CD4-positive, alpha-beta T cell treated with Interleukin-6 at 100 ng/mL for 8 hours (primary cell): Measurements from ENCODE around the gene TAS1R2.
"Not testable (repeated sequence)": the region's sequence is repeated elsewhere in the genome, so short reads cannot be mapped to it uniquely, and the experiment has no call there.

Experiments used
- DNase-seq: peaks from one replicate; pipeline ENCODE4 v3.0.0-alpha.2; 2020; ENCODE audit warnings: mixed read lengths, low spot score

TAS1R2 gene

DNA sequence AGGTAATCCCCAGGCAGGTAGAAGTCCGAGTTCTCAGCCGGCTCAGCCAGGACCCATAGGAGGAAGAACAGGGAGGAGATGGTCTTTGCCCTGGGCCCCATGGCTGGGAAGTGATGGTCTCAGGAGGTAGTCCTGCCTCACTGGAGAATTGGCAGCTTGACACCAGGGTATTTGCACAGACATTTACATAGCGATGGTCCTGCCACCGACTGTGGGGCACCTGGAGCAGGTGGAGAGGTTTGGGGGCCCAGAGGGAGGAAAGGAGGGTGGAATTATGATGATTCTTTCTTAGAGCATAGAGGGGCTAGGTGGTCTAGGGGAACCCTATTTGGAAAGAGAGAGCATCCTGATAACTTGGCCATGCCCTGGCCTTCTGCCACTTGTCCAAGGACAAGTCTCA is at the start of gene TAS1R2:
TAS1R2 (minus strand) TSS at position 101 of the 400 bp plus-strand sequence; CDS start at position 101, 0 bp downstream.
- no peak for DNase-seq

DNA sequence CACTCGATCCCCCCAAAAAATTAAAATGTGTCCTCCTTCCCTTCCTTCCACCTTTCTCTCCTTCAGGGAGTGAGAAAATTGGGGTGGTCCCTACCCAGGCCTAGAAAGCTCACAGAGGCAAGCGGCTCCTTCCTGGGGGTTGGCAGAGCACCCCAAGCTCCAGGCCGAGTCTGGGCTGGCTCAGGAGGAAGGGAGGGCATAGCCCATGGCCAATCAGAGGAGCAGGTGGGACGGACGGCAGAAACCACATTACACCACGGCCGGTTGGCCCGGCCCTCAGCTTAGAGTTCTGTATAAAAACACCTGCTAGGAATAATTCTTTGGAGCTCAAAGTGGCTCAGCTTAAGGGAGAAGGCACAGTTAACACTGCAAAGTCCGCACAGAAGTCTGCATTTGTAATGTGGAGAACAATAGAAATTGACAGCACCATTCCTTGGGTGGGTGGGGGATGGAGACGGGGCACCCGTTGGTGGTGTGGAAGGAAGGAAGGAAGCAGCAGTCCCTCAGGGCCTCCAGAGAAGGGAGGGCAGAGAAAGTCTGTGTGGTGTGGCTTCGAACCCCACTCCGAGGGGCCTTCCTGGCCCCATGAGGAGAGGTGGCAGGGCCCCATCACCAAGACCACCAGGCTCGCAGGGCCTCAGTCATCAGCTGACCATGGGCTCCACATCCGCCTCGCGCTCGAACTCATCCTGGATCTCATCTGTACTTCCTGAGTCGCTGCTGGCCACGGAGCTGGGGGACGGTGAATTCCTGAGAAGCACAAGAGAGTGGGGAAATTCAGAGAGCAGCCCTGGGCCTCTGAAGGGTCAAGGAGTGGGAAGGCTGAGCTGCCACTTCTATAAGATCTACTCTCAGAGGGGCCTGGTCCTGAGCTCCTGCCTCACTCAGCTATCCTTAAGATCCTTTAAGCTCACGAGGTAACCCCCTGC is 48.7 kb upstream of the TAS1R2 start:
- DNase-seq, result no peak

DNA sequence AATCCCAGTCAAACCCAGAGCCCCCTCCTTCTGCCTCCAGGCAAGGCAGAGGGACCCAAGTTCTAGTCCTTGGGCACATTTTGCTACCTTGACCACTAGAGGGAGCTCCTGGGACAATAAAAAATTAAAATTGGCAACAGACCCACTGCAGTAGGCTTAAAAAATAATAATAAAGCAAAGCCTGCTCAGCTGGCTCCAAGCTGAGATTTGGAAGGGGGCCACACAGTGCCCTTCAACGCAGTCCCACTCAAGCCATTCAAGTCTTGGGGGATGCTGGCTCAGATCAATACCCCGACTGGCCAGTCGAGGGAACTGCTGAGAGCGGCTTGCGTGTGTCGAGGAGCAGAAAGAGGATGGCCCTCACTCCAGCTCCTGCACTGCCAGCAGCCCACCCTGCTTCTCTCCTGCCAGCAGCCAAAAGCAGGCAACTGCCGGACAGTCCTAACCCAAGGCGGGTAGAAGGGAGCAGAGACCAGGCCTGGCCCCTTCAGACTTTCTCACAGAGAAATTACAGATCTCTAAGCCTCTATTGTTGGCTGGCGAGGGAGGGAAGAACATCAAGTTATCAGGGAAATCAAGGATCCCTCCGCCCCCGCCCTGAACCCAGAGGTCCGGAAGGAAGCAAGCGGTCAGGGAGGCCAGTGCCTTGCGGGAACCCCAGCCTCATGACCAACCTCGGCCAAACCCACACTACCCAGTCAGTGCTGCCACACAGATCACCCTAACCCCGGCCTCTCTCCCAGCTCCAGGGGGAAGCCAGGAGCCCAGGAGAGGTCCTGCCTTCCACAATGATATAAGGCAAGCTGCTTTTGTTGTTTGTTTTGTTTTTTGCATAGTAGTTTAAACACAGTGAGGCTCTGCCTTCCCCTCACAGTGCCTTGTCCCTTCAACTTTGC is 47.8 kb upstream of the TAS1R2 start:
- peak; percentile 68 for DNase-seq

DNA sequence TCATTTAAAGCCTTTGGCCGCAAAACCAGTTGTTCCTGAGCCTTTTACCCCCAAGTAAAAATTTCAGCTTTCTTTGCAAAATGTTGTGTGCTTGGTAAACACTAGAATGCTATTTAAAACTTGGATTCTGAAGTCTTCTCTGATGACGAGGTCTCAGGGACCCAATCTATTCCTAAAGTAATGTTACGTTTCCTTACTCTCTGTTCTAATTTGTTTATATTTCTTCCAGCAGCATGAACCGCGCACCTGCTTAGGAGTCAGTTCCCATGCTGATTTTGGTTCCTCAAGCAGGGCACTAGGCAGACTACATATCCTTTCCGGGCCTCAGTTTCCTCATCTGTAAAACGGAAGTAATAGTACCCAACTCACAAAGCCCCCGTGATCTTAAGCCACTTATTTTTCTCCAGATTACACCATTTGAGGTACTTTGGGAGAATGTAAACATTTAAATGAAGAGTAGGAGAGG is 43.9 kb upstream of the TAS1R2 start:
- no peak for DNase-seq

DNA sequence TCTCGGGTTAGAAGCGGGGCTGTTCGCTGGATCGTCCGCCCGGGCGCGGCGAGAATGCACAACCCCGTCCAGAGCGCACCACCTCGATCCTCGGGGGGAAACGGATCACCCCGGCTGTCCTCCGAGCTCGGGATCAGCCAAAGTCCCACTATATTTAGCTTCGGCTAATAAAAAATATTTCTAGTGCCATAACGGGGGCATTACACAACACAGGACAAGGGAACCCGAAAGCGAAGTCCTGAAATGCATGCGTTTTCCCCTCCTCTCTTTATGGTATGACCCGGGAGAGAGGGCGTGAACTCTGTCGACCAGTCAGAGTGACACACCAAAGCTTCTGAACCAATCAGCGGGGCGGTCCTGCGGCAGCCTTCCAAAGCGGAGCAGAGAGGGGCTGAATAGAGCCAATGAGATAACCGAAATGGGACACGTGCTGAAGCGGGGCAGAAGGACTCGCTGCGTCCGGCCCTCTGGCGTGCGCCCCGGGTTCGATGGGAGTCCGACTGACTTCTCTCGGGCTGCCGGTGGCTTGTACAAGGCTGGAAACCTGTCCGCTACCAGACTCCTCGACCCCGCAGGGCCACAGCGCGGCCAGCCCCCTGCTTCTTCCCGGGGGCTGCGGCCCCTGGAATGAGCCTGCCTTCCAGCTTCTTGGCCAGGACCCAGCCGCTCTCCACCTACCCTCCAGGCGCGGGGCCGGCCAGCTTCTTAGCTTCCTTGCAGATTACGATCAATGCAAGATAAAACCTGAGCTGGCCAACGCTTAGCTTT is 43.2 kb upstream of the TAS1R2 start, which contains the start of gene ALDH4A1:
ALDH4A1 (minus strand) TSS at position 33 of the 768 bp plus-strand sequence; CDS start at position 1, 32 bp downstream.
- peak; percentile 95 for DNase-seq

DNA sequence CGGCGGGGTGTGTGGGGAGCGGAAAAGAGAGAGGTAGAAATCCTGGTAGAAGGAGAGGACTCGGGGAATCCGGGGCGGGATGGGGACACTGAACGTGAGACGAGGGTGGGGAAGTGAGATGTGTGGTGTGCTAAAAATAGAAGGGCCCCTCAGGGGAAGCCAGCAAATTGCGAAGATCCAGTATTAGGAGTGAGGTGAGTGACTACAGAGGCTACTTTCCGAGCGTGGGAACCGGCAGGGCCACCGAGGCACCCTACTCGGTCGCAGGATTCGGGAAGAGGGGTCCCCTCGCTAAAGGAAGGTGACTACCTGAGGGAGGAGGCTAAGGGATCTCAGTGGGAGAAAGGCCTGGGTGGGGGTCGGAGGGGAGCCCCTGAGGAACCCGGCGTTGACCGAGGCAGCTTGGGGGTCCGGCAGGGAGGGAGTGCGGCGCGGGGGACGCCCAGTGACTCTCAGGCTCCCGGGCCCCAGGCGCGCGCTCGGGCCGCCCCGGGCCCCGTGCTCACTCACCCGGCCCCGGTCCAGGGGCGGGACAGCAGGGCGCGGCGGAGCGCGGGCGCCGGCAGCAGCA is 42.6 kb upstream of the TAS1R2 start:
- DNase-seq, result no peak

DNA sequence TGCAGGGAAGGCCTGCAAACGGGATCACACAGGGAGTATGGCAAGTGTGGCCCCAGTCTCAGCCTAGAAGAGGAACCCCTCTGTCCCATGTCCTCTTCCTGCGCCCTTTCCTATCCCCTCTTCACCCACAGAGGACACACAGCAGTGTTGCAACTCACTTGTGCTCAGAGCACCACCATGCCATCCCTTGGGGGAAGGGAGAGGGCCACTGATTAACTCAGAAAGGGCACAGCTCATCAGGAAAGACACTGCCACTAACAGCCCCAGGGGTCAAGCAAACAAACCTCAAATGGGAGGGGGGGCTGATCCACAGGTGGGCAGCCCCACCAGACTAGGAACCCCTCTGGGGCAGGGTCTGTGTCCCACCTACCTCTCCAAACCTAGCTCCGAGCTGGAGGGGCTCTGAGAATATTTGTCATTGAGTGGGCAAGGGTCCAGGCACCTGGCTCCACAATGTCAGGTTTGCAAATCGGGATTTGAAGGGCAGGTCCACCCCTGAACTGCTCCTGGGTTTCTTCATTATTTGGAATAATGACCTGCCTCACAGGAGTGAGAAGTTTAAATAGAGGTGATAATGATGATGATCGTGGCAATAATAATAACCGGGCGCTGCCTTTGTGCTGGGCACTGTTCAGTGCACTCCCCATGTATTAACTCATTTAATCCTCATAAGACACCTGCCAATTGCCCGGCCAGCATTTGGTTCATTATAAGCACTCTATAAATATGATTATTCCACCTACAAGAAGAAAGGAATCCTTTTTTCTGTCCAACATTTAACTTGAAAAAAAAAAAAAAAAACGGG is 41.9 kb upstream of the TAS1R2 start:
- DNase-seq, result no peak

DNA sequence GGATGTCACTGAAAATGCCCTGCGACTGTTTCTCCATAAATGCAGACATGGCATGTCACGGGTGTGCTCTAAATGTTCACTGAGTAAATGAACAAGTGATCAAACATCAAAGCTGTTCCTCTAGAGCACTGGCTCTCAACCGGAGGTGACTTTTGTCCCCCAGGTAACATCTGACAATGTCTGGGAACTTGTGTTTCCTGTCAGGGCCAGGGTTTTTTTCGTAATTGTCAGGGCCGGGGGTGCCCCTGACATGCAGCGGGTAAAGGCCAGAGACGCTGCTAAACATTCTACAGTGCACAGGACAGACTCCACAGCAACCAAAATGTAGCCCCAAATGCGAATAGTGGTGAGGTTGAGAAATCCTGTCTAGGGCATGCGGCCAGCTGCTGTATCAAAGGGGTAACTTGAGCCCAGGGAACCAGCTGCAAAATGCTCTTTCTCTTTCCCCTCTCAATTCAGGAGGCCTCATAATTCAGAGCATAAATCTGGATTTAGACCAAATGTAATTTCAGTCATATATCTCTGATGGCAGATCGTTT is 40.9 kb upstream of the TAS1R2 start:
- no peak for DNase-seq

DNA sequence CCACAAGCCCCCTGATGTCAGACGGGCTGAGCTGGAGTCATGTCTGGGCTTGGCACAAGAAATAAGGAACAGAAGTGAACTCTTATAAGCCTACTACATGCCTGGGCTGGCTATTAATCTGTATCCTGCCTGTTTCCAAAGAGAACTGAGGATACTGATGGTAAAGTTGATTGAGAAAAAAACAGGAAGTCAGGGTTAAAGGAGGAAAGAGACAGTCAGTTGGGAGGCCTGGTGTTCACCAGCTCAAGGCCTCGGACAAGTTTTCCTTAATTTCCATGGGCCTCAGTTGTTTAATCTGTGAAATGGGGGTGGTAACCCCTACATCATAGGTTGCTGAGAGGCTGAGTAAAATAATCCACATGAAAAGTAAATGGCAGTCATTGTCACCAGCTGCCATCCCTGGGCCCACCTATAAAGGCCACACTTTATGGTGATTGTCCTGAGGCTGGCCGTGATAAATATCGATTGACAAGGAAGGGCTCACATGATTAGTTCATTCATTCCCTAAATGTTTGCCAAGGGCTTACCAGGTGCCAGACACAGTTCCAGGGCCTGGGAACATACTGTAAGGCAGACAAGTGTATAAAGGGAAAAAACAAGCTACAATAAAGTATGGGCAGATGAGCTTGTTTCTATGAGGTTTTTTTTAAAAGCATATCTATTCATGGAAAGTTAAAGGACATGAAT is 40.0 kb upstream of the TAS1R2 start:
- no peak for DNase-seq

DNA sequence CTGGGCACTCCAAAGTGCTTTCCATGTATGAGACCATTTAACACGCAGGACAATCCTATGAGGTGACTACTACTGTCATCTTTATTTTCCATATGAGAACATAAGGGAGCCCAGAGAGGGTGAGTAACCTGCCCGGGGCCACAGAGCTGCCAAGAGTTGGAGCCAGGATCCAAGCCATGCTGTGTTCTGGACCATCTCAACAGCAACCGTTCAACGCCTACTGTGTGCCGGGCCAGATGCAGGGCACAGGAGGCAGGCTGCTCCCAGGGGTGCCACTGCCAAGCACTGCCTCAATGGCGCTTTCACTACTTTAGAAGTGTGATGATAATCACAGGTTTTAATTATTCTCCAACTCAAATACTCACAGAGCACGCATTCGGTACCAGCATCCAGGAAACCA is 39.1 kb upstream of the TAS1R2 start:
- DNase-seq, result no peak

DNA sequence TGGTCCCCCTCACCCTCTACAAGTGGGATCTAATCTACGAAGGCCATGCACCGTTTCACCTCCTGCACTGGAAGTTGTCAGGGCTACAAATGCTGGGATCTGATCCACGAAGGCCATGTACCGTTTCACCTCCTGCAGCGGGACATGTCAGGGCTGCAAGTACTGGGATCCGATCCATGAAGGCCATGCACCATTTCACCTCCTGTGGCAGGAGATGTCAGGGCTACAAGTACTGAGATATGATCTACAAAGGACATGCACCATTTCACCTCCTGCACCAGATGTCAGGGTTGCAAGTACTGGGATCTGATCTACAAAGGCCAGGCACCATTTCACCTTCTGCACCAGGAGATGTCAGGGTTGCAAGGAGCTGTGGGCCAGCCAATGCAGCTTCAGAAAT is 35.9 kb upstream of the TAS1R2 start:
- DNase-seq, result no peak

DNA sequence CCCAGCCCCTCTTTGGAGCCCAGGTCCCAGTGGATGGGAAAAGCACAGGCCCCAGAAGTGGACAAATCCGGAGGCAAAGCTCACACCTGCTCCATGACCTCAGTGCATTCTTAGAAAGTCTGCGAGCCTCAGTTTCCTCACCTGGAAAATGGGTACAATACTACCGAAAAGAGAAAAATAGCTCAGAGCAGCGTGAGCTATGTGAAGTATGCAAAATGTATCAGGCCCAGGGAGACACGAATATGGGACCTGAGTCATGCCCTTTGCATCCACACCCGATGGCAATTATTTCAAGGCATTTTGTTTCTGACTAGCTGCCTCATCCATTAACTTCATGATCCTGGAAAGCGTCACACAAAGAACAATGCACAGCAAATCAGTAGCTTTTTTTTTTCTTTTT is 33.7 kb upstream of the TAS1R2 start:
- no peak for DNase-seq

DNA sequence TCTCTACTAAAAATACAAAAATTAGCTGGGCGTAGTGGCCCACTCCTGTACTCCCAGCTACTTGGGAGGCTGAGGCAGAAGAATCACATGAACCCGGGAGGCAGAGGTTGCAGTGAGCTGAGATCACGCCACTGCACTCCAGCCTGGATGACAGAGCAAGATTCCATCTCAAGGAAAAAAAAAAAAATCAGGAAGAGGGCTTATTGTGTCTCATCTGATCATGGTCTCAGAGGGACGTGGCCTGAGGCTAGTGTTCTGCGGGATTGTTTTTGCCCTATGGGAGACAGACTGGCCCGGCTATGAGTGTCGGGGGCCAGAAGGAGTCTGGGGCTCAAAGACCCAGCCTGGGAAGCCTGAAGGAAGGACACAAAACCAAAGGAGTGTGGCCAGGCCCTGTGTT is 32.4 kb upstream of the TAS1R2 start:
- DNase-seq, result not testable (repeated sequence)

DNA sequence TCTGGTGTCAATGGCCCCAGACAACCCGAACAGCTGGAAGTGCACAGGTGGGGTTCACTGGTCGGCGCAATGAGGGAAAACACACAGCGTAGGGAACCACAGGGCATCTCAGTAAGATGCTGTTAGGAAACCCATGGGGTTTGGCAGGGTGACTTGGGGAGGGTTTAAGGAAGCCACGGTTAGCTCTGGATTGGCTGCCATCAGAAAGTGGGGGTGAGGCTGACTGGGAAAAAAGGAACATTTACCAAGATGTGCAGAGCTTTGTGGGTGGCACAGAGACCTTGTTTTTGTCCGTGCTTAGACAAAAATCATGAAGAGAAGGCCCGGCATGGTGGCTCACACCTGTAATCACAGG is 31.9 kb upstream of the TAS1R2 start:
- no peak for DNase-seq

DNA sequence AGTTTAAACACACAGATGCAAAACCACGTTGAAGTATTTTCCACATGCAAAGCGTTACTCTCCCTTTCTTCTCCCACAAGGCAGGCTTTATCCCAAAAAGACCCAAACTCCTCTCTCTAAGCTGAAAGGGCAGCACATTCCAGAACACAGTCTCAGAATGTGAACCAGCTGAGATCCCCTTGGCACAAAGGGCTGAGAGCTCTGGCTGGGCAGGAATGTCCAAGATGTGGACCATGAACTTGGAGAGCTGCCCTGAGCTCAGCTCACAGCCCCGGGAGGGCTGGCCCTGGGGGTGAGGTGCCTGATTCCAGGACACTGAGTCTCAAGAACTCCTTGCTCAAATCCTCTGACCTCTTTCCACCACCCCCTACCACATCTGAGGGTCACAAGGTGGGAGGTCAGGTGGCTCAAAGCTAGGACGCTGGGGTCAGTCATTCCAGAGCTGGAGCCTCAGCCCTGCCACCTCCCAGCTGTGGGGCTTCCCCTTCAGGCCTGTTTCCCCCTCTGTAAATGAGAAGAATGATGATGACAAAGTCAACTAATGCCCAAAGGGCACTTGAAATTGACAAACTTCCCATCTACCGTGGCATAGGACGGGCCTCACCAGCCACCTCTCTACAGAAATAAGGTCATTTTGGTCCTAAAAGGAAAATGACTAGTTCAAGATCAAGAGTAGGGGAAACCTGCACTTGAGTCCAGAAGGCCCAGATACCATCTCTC is 31.4 kb upstream of the TAS1R2 start:
- DNase-seq, result no peak

DNA sequence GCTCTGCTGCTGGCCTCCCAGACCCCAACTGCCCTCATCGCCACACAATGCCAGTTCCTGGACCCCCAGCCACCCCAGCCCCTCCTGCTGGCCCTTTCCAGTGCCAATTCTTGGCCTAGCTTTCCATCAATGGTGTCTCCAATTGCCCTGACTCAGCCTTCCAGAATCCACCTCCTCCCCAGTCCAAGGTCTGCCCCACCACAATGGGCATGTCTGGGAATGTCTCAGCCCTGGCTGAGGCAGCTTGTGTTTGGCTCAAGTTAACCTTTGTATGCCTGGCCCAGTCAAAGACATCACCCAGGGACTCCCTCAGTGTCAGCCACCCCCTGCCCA is 26.5 kb upstream of the TAS1R2 start:
- no peak for DNase-seq

DNA sequence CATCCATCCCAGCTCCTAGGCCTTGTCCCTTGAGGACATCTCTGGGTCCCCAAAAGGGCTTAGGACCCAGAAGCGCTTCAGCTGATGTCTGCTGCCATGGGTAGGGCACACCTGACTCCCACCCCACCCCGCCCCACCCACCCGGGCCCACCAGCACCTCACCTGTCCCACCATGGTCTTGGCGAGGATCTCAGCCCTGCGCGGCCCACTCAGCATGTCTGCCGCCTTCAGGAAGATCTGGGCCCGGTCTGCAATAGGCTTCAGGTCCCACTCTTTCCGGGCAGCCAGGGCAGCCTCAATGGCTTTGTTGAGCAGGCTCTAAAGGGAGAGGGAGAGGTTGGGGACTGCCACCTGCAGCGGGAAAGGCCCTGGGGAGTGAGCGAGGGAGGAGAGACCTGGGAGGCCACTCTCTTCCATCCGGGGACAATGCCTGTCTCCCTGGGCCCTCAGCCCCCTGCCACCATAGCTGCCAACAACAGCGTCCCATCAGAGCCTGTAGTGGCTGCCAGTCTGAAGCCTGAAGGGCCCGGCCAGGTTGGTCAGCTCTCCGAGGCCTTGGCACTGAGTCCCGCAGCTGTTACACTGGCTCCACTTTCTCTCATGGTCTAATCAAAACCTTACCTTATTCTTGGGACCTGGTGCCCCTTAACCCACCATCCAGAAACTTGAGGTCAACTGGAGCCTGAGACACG is 26.0 kb upstream of the TAS1R2 start:
- no peak for DNase-seq

DNA sequence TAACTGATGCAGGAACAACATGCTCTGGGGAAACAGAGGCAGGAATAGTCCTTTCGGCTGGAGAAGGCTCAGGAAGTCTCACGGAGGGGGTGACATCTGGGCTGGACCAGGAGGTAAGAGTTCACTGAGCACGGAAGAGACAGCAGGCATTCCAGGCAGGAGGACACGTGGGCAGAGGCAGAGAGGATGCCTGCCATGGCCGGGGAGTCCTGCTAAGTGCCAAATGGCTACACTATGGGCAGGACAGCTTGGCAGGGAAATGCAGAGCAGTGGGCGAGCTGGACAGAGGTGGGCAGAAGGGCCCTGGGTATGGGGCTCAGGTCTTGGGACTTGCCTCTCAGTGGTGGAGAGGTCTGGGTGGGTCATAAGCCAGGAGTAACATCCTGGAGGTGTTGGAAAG is 25.3 kb upstream of the TAS1R2 start:
- no peak for DNase-seq

DNA sequence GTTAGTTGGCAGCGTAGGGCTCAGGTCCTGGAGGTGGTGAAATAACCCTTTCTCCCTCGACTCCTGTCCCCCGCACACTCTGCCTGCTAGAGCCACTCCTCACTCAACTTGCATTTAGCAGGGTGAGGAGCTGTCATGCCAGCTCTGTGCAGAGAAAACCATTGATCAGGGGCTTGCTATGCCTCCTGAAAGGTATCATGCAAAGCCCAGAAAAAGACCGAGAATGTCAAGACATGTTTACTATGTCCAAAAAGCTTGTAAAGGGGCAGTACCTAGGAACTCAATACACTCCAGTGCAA is 24.9 kb upstream of the TAS1R2 start:
- DNase-seq, result no peak
